Neural progenitor cell (in vitro differentiated cells): ENCODE measurements around the gene SPIRE1.

Experiments
- CTCF ChIP-seq: fragments of 200-600 bp; sonication (generic); IDR thresholded peaks from 2 replicates; pipeline ENCODE4 v1.5.1; 2017; ENCODE audit warnings: antibody characterized with exemption, mild to moderate bottlenecking
- EZH2 ChIP-seq: fragments of 200-600 bp; sonication (generic); IDR thresholded peaks from 2 replicates; pipeline ENCODE4 v1.6.1; 2017; ENCODE audit warnings: antibody characterized with exemption, mild to moderate bottlenecking, moderate library complexity

DNA sequence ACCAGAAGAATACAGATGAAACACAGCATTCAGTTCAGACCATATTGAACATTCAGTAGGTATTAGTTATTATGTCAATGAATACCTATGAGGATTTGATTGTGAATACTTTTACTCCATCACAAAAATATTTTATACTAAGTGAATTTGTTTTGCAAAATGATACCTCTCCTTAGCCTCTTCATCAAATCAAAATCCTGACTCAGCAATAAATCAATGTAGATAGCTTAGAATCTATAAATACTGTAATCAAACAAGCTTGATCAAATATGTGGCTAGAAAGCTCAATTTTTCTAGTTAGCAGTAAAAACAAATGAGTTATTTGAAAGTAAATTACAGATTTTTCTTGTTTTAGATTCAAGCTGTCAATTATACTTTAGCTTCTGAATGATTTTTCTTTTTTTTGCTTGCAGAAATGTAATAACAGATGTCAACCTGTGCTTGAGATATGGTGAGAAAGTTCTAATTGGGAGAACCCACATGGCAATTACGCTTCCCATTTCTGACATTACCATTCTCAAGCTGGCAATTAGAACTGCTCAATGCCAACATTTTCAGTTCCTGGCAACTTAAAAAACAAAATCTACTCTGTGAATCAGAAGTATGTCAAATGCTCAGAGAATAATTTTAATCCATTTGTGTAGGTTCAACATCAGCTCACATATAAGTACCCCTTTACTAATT lies 140.6 kb downstream of the SPIRE1 start:
- TF ChIP-seq CTCF (no peak), EZH2 (no peak)
